Activated CD4-positive, CD25-positive, alpha-beta regulatory T cell (primary cell): Measurements from ENCODE around the gene TXNRD2.

Source experiments
- DNase-seq, 4 experiments: peaks; one replicate each; lab custom pipeline; 2025; lab: John Stamatoyannopoulos, UW

Gene TXNRD2

GRCh38 chr22:19875531-19876313 lies 65.9 kb downstream of the TXNRD2 start:
- no peak for DNase-seq

GRCh38 chr22:19875061-19875530 lies 66.5 kb downstream of the TXNRD2 start:
- DNase-seq = no peak

GRCh38 chr22:19874307-19875060 lies 67.1 kb downstream of the TXNRD2 start:
- DNase-seq = no peak

- DNase-seq = no peak
These were observed 67.7 kb downstream of the TXNRD2 start for GRCh38 chr22:19873960-19874306.

- DNase-seq = no peak
These were observed 68.3 kb downstream of the TXNRD2 start for GRCh38 chr22:19873138-19873959.

- no peak for DNase-seq
These were observed 68.9 kb downstream of the TXNRD2 start for GRCh38 chr22:19872779-19873137.

- DNase-seq = no peak
These were observed 69.5 kb downstream of the TXNRD2 start for GRCh38 chr22:19871845-19872778.

GRCh38 chr22:19871023-19871844 lies 70.4 kb downstream of the TXNRD2 start:
- DNase-seq = no peak

GRCh38 chr22:19870153-19871022 lies 71.2 kb downstream of the TXNRD2 start:
- DNase-seq = no peak

GRCh38 chr22:19869497-19870152 lies 72.0 kb downstream of the TXNRD2 start:
- no peak for DNase-seq

GRCh38 chr22:19868773-19869471 lies 72.7 kb downstream of the TXNRD2 start:
- DNase-seq = no peak

- DNase-seq = no peak
These were observed 73.3 kb downstream of the TXNRD2 start for GRCh38 chr22:19868333-19868732.

- DNase-seq = no peak
These were observed 74.0 kb downstream of the TXNRD2 start for GRCh38 chr22:19867617-19868016.

- no peak for DNase-seq
These were observed 75.0 kb downstream of the TXNRD2 start for GRCh38 chr22:19866665-19867009.

- DNase-seq = no peak
These were observed 76.3 kb downstream of the TXNRD2 start for GRCh38 chr22:19865141-19865829.

- no peak for DNase-seq
These were observed 77.0 kb downstream of the TXNRD2 start for GRCh38 chr22:19864538-19865106.

- no peak for DNase-seq
These were observed 78.0 kb downstream of the TXNRD2 start for GRCh38 chr22:19863571-19863970.
